Measurements from ENCODE around the gene ERVFRD-1.

The ERVFRD-1 gene

GRCh38 chr6:11136809-11137208, 25.3 kb upstream of the ERVFRD-1 start:
- no peak overlapping the region for H3K4me3 ChIP-seq (ENCODE audit: low read depth, low read length)
- POLR2A ChIA-PET = interaction anchor here (0.6 to 0.7 kb wide), 2 partner anchors 30 to 345 kb away, joined by 3 read pairs; no protein-coding TSS in a partner anchor
- H3K36me3 ChIP-seq (ENCODE audit: control insufficient read depth in 2 of 2, insufficient read depth in 1 of 2, low read length in 2 of 2) = peaks cover 6 to 18% of the 10 kb centered on the region in 2 experiments; a peak in 1 of 3 replicates
- CTCF ChIA-PET = interaction anchor here (0.6 to 2.6 kb wide), 7 partner anchors 18 to 359 kb away, joined by 3 to 24 read pairs (median 4); no protein-coding TSS in a partner anchor
- TF ChIP-seq ZNF830 (tag by site-specific recombination; IDR thresholded peaks at IDR 0.05; ENCODE audit: low read depth) (no peak), ZNF398 (tag by site-specific recombination; IDR thresholded peaks at IDR 0.05) (no peak), RBAK (tag by site-specific recombination; IDR thresholded peaks at IDR 0.05) (no peak), ZBTB20 (tag by site-specific recombination; IDR thresholded peaks at IDR 0.05) (no peak)
- no peak overlapping the region for H3K27ac ChIP-seq (ENCODE audit: extremely low read depth, low read depth, low read length)
- no peaks in the 10 kb centered on the region for H3K4me1 ChIP-seq (ENCODE audit: control insufficient read depth, insufficient read depth, low read length)
- H3K9me3 ChIP-seq (ENCODE audit: control insufficient read depth, insufficient read depth, low read depth, low read length) = no peaks in the 10 kb centered on the region

- Histone ChIP-seq H3K36me3 (ENCODE audit: control insufficient read depth in 2 of 2, insufficient read depth in 1 of 2, low read length in 2 of 2) (peaks cover 6 to 18% of the 10 kb centered on the region in 2 experiments; a peak in 1 of 3 replicates), H3K9me3 (ENCODE audit: control insufficient read depth, insufficient read depth, low read depth, low read length) (no peaks in the 10 kb centered on the region), H3K4me3 (ENCODE audit: low read depth, low read length) (no peak overlapping the region), H3K27ac (ENCODE audit: extremely low read depth, low read depth, low read length) (no peak overlapping the region), H3K4me1 (ENCODE audit: control insufficient read depth, insufficient read depth, low read length) (no peaks in the 10 kb centered on the region)
- ChIA-PET CTCF (interaction anchor here (0.6 to 1.7 kb wide), 2 partner anchors 11 to 352 kb away, joined by 3 to 9 read pairs; no protein-coding TSS in a partner anchor), POLR2A (no interaction called here)
- no peak for TF ChIP-seq PRDM6 (tag by site-specific recombination; IDR thresholded peaks at IDR 0.05)
- TF ChIP-seq INSM2 (tag by site-specific recombination; IDR thresholded peaks at IDR 0.05) = no peak
- TF ChIP-seq GLIS1 (tag by site-specific recombination; IDR thresholded peaks at IDR 0.05) = no peak
- TF ChIP-seq ZNF146 (tag by site-specific recombination; IDR thresholded peaks at IDR 0.05) = no peak
- TF ChIP-seq HOXA7 (CRISPR knock-in tag; IDR thresholded peaks at IDR 0.05; ENCODE audit: borderline replicate concordance) = no peak
- TF ChIP-seq ZNF670 (tag by site-specific recombination; IDR thresholded peaks at IDR 0.05; ENCODE audit: low read depth) = no peak
- TF ChIP-seq ZNF677 (tag by site-specific recombination; IDR thresholded peaks at IDR 0.05) = no peak
- no peak for TF ChIP-seq ZNF266 (tag by site-specific recombination; IDR thresholded peaks at IDR 0.05; ENCODE audit: low read depth)
- no peak for TF ChIP-seq ZNF596 (tag by site-specific recombination; IDR thresholded peaks at IDR 0.05)
These were observed 21.8 kb upstream of the ERVFRD-1 start for GRCh38 chr6:11133281-11133680.

GRCh38 chr6:11132194-11132888, 20.8 kb upstream of the ERVFRD-1 start:
- Histone ChIP-seq H3K4me1 (ENCODE audit: control insufficient read depth, insufficient read depth, low read length) (no peaks in the 10 kb centered on the region), H3K27ac (ENCODE audit: extremely low read depth, low read depth, low read length) (no peak overlapping the region), H3K4me3 (ENCODE audit: low read depth, low read length) (no peak overlapping the region), H3K36me3 (ENCODE audit: control insufficient read depth in 2 of 2, insufficient read depth in 1 of 2, low read length in 2 of 2) (peaks cover 6 to 23% of the 10 kb centered on the region in 2 experiments; a peak in 1 of 3 replicates), H3K9me3 (ENCODE audit: control insufficient read depth, insufficient read depth, low read depth, low read length) (no peaks in the 10 kb centered on the region)
- POLR2A ChIA-PET = no interaction called here
- CTCF ChIA-PET = interaction anchor here (0.7 to 1.7 kb wide), 2 partner anchors 12 to 84 kb away, joined by 3 to 9 read pairs; no protein-coding TSS in a partner anchor
- TF ChIP-seq FEZF1 (tag by site-specific recombination; IDR thresholded peaks at IDR 0.05) (no peak), ZNF600 (tag by site-specific recombination; IDR thresholded peaks at IDR 0.05) (no peak), ZNF670 (tag by site-specific recombination; IDR thresholded peaks at IDR 0.05; ENCODE audit: low read depth) (no peak), ZNF837 (tag by site-specific recombination; IDR thresholded peaks at IDR 0.05) (no peak), ZNF558 (tag by site-specific recombination; IDR thresholded peaks at IDR 0.05) (no peak), ZNF776 (tag by site-specific recombination; IDR thresholded peaks at IDR 0.05; ENCODE audit: borderline replicate concordance) (no peak), ZNF843 (tag by site-specific recombination; IDR thresholded peaks at IDR 0.05) (no peak), YY2 (tag by site-specific recombination; IDR thresholded peaks at IDR 0.05) (no peak), ZNF571 (tag by site-specific recombination; IDR thresholded peaks at IDR 0.05) (no peak), ZNF16 (tag by site-specific recombination; IDR thresholded peaks at IDR 0.05; ENCODE audit: low read depth) (no peak), HIC1 (tag by site-specific recombination; IDR thresholded peaks at IDR 0.05) (no peak)
